NOMO-1 (cell line): ENCODE results near the gene TRIM52.
"Not testable (repeated sequence)": the region's sequence is repeated elsewhere in the genome, so short reads cannot be mapped to it uniquely, and the experiment has no call there.

ENCODE experiments used
- DNase-seq, 2 experiments: peaks; one replicate each; lab custom pipeline; 2025; ENCODE audit not compliant: unreplicated experiment in 2 of 2; lab: John Stamatoyannopoulos, UW

The TRIM52 gene

GRCh38 chr5:181217111-181217802 is 43.7 kb downstream of the TRIM52 start:
- no peak for DNase-seq

- DNase-seq = no peak
Observed at GRCh38 chr5:181215997-181216989, 44.6 kb downstream of the TRIM52 start.

GRCh38 chr5:181214249-181214648 is 46.7 kb downstream of the TRIM52 start:
- DNase-seq = not testable (repeated sequence)

- no peak for DNase-seq
Observed at GRCh38 chr5:181212934-181213333, 48.0 kb downstream of the TRIM52 start.

- DNase-seq = no peak
Observed at GRCh38 chr5:181212080-181212479, 48.9 kb downstream of the TRIM52 start.

- DNase-seq = no peak
Observed at GRCh38 chr5:181211208-181211607, 49.7 kb downstream of the TRIM52 start.

GRCh38 chr5:181210698-181211097 is 50.2 kb downstream of the TRIM52 start:
- DNase-seq = not testable (repeated sequence)

GRCh38 chr5:181210148-181210547 is 50.8 kb downstream of the TRIM52 start:
- DNase-seq = not testable (repeated sequence)

GRCh38 chr5:181209006-181209405 is 51.9 kb downstream of the TRIM52 start:
- not testable (repeated sequence) for DNase-seq

GRCh38 chr5:181207960-181208253 is 53.0 kb downstream of the TRIM52 start:
- DNase-seq = no peak

- DNase-seq = no peak
Observed at GRCh38 chr5:181207214-181207959, 53.6 kb downstream of the TRIM52 start.

GRCh38 chr5:181205761-181206649 is 54.9 kb downstream of the TRIM52 start:
- DNase-seq = no peak
